Neural cell (in vitro differentiated cells): Measurements from ENCODE around the gene ZNF638. TPM values are rescaled to one million over a fixed set of nuclear protein-coding genes. Genes with fewer than 3 reads are reported as not detected.

Source experiments
- H2AFZ ChIP-seq: fragments of 200-600, 300-800 bp; sonication (generic), shearing (Covaris generic); 2 replicates; pipeline ENCODE4 v1.6.0; 2014; ENCODE audit warnings: low read depth, mild to moderate bottlenecking, antibody characterized with exemption, low read length, moderate library complexity
- H3F3A ChIP-seq: fragments of 200-600 bp; shearing (Covaris generic); 2 replicates; pipeline ENCODE4 v1.6.1; 2016; ENCODE audit warnings: mild to moderate bottlenecking, moderate library complexity, mixed read lengths, antibody characterized with exemption, low read length; ENCODE audit not compliant: insufficient read depth, poor library complexity, severe bottlenecking
- H3K27ac ChIP-seq: fragments of 200-600, 300-800 bp; sonication (generic), shearing (Covaris generic); 2 replicates; pipeline ENCODE4 v1.5.1; 2014; ENCODE audit warnings: mild to moderate bottlenecking, low read length, moderate library complexity
- H3K27me3 ChIP-seq: fragments of 300-800, 200-600 bp; sonication (generic), shearing (Covaris generic); 2 replicates; pipeline ENCODE4 v1.6.0; 2014; ENCODE audit warnings: mild to moderate bottlenecking, low read depth, low read length, moderate library complexity; ENCODE audit not compliant: insufficient read depth
- H3K36me3 ChIP-seq: fragments of 300-800, 200-600 bp; sonication (generic), shearing (Covaris generic); 2 replicates; pipeline ENCODE4 v1.5.1; 2014; ENCODE audit warnings: mild to moderate bottlenecking, antibody characterized with exemption, low read length, moderate library complexity; ENCODE audit not compliant: insufficient read depth
- H3K4me2 ChIP-seq: fragments of 300-800, 200-600 bp; sonication (generic), shearing (Covaris generic); 2 replicates; pipeline ENCODE4 v1.6.0; 2014; ENCODE audit warnings: mild to moderate bottlenecking, low read length
- H3K4me3 ChIP-seq: fragments of 300-800, 200-600 bp; sonication (generic), shearing (Covaris generic); 2 replicates; pipeline ENCODE4 v1.5.1; 2014; ENCODE audit warnings: mild to moderate bottlenecking, low read length, moderate library complexity
- H3K79me2 ChIP-seq: fragments of 200-600 bp; shearing (Covaris generic); replicated peaks from 2 replicates; pipeline ENCODE4 v1.6.0; 2014; ENCODE audit warnings: mild to moderate bottlenecking, low read length, moderate library complexity; ENCODE audit not compliant: insufficient read depth
- H3K9ac ChIP-seq: fragments of 300-800, 200-600 bp; sonication (generic), shearing (Covaris generic); 2 replicates; pipeline ENCODE4 v1.6.1; 2016; ENCODE audit warnings: mild to moderate bottlenecking, low read length, mixed read lengths
- H3K9me2 ChIP-seq: fragments of 200-600 bp; shearing (Covaris generic); 2 replicates; pipeline ENCODE4 v1.6.1; 2016; ENCODE audit warnings: mild to moderate bottlenecking, low read length, mixed read lengths; ENCODE audit not compliant: insufficient read depth
- H3K9me3 ChIP-seq: fragments of 200-600, 300-800 bp; sonication (generic), shearing (Covaris generic); 2 replicates; pipeline ENCODE4 v1.6.1; 2016; ENCODE audit warnings: mild to moderate bottlenecking, mixed run types, low read length, moderate library complexity, mixed read lengths
- H4K20me1 ChIP-seq: fragments of 200-600 bp; shearing (Covaris generic); 2 replicates; pipeline ENCODE4 v1.6.1; 2016; ENCODE audit warnings: mild to moderate bottlenecking, mixed run types; ENCODE audit not compliant: insufficient read depth
- CTCF ChIP-seq: fragments of 450-650 bp; IDR thresholded peaks from 2 replicates; pipeline ENCODE4 v1.5.1; 2014; ENCODE audit warnings: antibody characterized with exemption, mild to moderate bottlenecking, moderate library complexity; ENCODE audit not compliant: poor library complexity, severe bottlenecking
- EP300 ChIP-seq: fragments of 450-650 bp; conservative IDR thresholded peaks from 2 replicates; pipeline ENCODE4 v1.6.1; 2014; ENCODE audit warnings: antibody characterized with exemption, mild to moderate bottlenecking, moderate library complexity; ENCODE audit not compliant: poor library complexity, severe bottlenecking
- EZH2 ChIP-seq: fragments of 200-600, 300-800 bp; shearing (Covaris generic), sonication (generic); IDR thresholded peaks from 2 replicates; pipeline ENCODE4 v1.6.1; 2014; ENCODE audit warnings: antibody characterized with exemption, low read length, borderline replicate concordance, mild to moderate bottlenecking; ENCODE audit not compliant: insufficient read depth, poor library complexity, severe bottlenecking
- MXI1 ChIP-seq: fragments of 450-650 bp; conservative IDR thresholded peaks from 2 replicates; pipeline ENCODE4 v1.6.1; 2014; ENCODE audit warnings: antibody characterized with exemption, mild to moderate bottlenecking; ENCODE audit not compliant: poor library complexity, severe bottlenecking
- POLR2AphosphoS5 ChIP-seq: IDR thresholded peaks from 2 replicates; pipeline ENCODE4 v1.6.1; 2012
- RAD21 ChIP-seq: fragments of 450-650 bp; conservative IDR thresholded peaks from 2 replicates; pipeline ENCODE4 v1.6.1; 2014; ENCODE audit warnings: antibody characterized with exemption, mild to moderate bottlenecking, moderate library complexity
- SMC3 ChIP-seq: fragments of 450-650 bp; conservative IDR thresholded peaks from 2 replicates; pipeline ENCODE4 v1.6.1; 2014; ENCODE audit warnings: antibody characterized with exemption, mild to moderate bottlenecking, moderate library complexity; ENCODE audit not compliant: poor library complexity
- TAF1 ChIP-seq: IDR thresholded peaks from 2 replicates; pipeline ENCODE4 v1.6.1; 2012; ENCODE audit warnings: low read depth
- polyA plus RNA-seq: library from polyadenylated mRNA; depleted of rRNA; stranded (reverse); fragments of >200 nt; gene quantifications from 2 replicates; pipeline ENCODE4 v1.2.3, GENCODE V29; 2014
- TF ChIP-seq, protein P1 (sequence below): IDR thresholded peaks from 2 replicates; pipeline ENCODE4 v1.6.1; 2012; ENCODE audit warnings: borderline replicate concordance

Gene ZNF638
- polyA plus RNA-seq, 1 donor from 2014 or later: 308 TPM

- no peaks in the 10 kb centered on the region for H3F3A ChIP-seq
- TF ChIP-seq POLR2AphosphoS5 (no peak), SMC3 (no peak), EZH2 (no peak), TAF1 (no peak), MXI1 (no peak), EP300 (no peak), RAD21 (no peak), CTCF (no peak)
- TF ChIP-seq, protein P1, sequence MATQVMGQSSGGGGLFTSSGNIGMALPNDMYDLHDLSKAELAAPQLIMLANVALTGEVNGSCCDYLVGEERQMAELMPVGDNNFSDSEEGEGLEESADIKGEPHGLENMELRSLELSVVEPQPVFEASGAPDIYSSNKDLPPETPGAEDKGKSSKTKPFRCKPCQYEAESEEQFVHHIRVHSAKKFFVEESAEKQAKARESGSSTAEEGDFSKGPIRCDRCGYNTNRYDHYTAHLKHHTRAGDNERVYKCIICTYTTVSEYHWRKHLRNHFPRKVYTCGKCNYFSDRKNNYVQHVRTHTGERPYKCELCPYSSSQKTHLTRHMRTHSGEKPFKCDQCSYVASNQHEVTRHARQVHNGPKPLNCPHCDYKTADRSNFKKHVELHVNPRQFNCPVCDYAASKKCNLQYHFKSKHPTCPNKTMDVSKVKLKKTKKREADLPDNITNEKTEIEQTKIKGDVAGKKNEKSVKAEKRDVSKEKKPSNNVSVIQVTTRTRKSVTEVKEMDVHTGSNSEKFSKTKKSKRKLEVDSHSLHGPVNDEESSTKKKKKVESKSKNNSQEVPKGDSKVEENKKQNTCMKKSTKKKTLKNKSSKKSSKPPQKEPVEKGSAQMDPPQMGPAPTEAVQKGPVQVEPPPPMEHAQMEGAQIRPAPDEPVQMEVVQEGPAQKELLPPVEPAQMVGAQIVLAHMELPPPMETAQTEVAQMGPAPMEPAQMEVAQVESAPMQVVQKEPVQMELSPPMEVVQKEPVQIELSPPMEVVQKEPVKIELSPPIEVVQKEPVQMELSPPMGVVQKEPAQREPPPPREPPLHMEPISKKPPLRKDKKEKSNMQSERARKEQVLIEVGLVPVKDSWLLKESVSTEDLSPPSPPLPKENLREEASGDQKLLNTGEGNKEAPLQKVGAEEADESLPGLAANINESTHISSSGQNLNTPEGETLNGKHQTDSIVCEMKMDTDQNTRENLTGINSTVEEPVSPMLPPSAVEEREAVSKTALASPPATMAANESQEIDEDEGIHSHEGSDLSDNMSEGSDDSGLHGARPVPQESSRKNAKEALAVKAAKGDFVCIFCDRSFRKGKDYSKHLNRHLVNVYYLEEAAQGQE: no peak
These were observed 142.6 kb downstream of the ZNF638 start for GRCh38 chr2:71474116-71474743.

DNA sequence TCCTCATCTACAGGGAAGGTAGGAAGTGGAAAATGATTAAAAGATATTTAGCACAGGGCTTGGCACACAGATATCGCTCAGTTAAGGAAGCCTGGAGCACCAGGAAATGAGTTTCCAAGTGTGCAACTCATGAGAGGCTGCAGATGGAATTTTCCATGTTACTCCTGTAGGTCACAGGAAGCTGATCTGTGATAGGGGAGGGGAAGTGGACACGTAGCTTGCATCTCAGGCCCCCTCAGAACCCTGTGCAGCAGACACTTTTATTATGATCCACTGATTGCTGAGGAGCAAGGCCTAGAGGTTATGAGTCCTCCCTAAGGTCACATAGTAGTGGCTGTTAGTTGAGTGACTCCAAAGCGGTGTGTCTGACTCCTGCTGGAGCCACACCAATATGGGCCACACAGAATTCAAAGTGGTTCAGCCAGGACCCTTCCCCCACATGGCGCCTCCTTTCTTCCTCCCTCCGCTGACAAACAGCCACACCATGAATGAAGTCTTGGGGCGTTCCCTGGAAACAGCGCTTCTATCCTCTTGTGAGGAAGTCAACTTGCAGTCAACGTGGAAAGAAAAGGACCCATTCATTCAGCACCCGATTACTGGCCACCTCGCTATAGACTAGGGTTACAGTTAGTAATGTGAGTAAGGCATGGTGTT lies 143.3 kb downstream of the ZNF638 start:
- no peak for TF ChIP-seq RAD21
- TF ChIP-seq CTCF: no peak
- no peak for TF ChIP-seq MXI1
- no peak for TF ChIP-seq TAF1
- TF ChIP-seq, protein P1: no peak
- no peak for TF ChIP-seq POLR2AphosphoS5
- TF ChIP-seq EZH2: no peak
- TF ChIP-seq EP300: no peak
- no peak for TF ChIP-seq SMC3
- Histone ChIP-seq H3K9me3 (no peaks in the 10 kb centered on the region), H3K9me2 (no peaks in the 10 kb centered on the region), H3K27ac (no peak overlapping the region), H3K4me3 (no peak overlapping the region), H3K27me3 (peaks cover 2% of the 10 kb centered on the region), H3K4me2 (no peak overlapping the region), H3K79me2 (no peaks in the 10 kb centered on the region), H3K9ac (no peak overlapping the region), H3K36me3 (no peaks in the 10 kb centered on the region), H2AFZ (no peak overlapping the region), H4K20me1 (no peaks in the 10 kb centered on the region), H3F3A (no peaks in the 10 kb centered on the region)

More at GRCh38 chr2:71474116-71474743, 142.6 kb downstream of the ZNF638 start:
- no peak overlapping the region for H3K9ac ChIP-seq
- H3K9me3 ChIP-seq: no peaks in the 10 kb centered on the region
- H2AFZ ChIP-seq: no peak overlapping the region
- no peaks in the 10 kb centered on the region for H4K20me1 ChIP-seq
- no peak overlapping the region for H3K4me3 ChIP-seq
- no peak overlapping the region for H3K4me2 ChIP-seq
- no peaks in the 10 kb centered on the region for H3K36me3 ChIP-seq
- no peak overlapping the region for H3K27ac ChIP-seq
- H3K9me2 ChIP-seq: no peaks in the 10 kb centered on the region
- no peaks in the 10 kb centered on the region for H3K79me2 ChIP-seq
- H3K27me3 ChIP-seq: peaks cover 6% of the 10 kb centered on the region
